Measurements from ENCODE around the gene SELENOO. TPM values are rescaled to one million over a fixed set of nuclear protein-coding genes. Genes with fewer than 3 reads are reported as not detected.

SELENOO gene
- total RNA-seq, 2 experiments from 2014 or later: 34.0 to 44.2 TPM

DNA sequence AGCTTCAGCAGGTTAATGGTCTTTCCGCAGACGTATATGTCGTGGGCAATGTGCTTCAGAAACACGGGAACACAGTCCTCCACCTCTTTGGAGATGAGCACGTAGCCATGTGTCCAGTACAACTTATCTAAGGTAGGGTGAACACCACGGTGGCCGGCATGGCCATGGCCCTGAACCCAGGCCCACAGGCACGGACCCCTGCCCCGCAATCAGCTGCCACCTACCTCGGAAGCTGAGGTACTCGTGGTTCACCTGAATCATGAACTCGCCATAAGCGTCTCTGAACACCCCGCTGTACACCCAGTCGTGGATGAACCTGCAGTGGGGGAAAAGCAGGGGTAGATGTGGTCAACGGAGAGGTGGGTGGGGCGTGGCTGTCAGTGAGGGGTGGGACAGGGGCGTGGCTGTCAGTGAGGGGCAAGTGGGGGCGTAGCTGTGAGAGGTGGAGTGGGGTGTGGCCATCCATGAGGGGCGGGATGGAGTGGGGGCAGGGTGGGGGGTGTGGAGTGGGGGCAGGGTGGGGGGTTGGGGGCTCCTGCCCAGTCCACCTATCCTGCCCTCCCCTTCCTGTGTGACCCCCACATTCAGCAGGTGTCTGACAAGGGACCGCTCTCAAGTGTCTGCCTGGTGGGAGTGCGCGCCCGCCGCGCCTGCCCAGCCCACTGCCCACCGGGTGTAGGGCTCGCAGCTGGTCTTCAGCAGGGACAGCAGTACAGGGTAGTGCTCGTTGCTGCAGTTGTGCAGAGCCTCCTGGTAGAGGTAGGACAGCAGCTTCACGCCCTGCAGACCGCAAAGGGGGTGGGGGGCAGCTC, 25.5 kb downstream of the SELENOO start:
- Histone ChIP-seq H4K20me1 (ENCODE audit: insufficient read depth, low read length) (no peaks in the 10 kb centered on the region), H3K36me3 (ENCODE audit: insufficient read depth, low read length) (peaks cover 56% of the 10 kb centered on the region), H3K9me2 (ENCODE audit: insufficient read depth, low read length) (no peaks in the 10 kb centered on the region), H3K27ac (ENCODE audit: low read depth, low read length, poor library complexity, severe bottlenecking) (no peak overlapping the region), H3K4me3 (ENCODE audit: low read depth, low read length, poor library complexity, severe bottlenecking) (no peak overlapping the region), H2AFZ (ENCODE audit: low read length) (no peak overlapping the region), H3K9me3 (ENCODE audit: low read length) (no peaks in the 10 kb centered on the region), H3K4me1 (ENCODE audit: insufficient read depth, low read length, poor library complexity, severe bottlenecking) (no peaks in the 10 kb centered on the region), H3K79me2 (ENCODE audit: insufficient read depth, low read depth, low read length) (no peaks in the 10 kb centered on the region), H3K4me2 (ENCODE audit: low read length) (no peak overlapping the region)
- no peak for TF ChIP-seq CTCF (conservative IDR thresholded peaks at IDR 0.05; ENCODE audit: low read length)
- no peak for TF ChIP-seq EZH2phosphoT487 (IDR thresholded peaks at IDR 0.05; ENCODE audit: borderline replicate concordance, low read depth, low read length)
- ChIA-PET POLR2A (no interaction called here), CTCF (ENCODE audit: unreplicated experiment) (no interaction called here)
- DNase-seq (ENCODE audit: low spot score): no peak
- BruUV-seq (replicated peaks): no TSS peak
- intact Hi-C loops (cut with micrococcal nuclease; ENCODE audit: unreplicated experiment): no loop called here

DNA sequence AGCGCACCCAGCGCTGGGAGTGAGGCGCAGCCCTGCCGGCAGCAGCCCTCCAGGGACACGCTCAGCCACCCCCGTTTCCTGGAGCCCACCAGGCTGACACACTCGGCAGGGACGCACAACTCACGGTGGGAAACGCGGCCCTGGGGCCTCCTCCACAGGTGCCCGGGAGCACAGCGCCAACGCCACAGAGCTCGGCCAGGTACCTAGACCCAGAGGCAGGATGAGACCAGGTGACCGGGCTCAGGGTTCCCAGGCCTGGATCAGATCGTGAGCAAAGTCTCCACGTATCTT, 26.0 kb downstream of the SELENOO start:
- peaks cover 51% of the 10 kb centered on the region for H3K36me3 ChIP-seq (ENCODE audit: insufficient read depth, low read length)
- no peak for DNase-seq (ENCODE audit: low spot score)

More for the DNA sequence above, 26.0 kb downstream of the SELENOO start:
- ChIA-PET CTCF (ENCODE audit: unreplicated experiment) (no interaction called here), POLR2A (no interaction called here)
- H3K9me3 ChIP-seq (ENCODE audit: low read length): no peaks in the 10 kb centered on the region
- BruUV-seq (replicated peaks): no TSS peak
- no peaks in the 10 kb centered on the region for H3K79me2 ChIP-seq (ENCODE audit: insufficient read depth, low read depth, low read length)
- TF ChIP-seq CTCF (conservative IDR thresholded peaks at IDR 0.05; ENCODE audit: low read length) (no peak), EZH2phosphoT487 (IDR thresholded peaks at IDR 0.05; ENCODE audit: borderline replicate concordance, low read depth, low read length) (no peak)
- H3K9me2 ChIP-seq (ENCODE audit: insufficient read depth, low read length): no peaks in the 10 kb centered on the region
- H3K4me3 ChIP-seq (ENCODE audit: low read depth, low read length, poor library complexity, severe bottlenecking): no peak overlapping the region
- no peaks in the 10 kb centered on the region for H3K4me1 ChIP-seq (ENCODE audit: insufficient read depth, low read length, poor library complexity, severe bottlenecking)
- intact Hi-C loops (cut with micrococcal nuclease; ENCODE audit: unreplicated experiment): no loop called here
- no peak overlapping the region for H3K4me2 ChIP-seq (ENCODE audit: low read length)
- H3K27ac ChIP-seq (ENCODE audit: low read depth, low read length, poor library complexity, severe bottlenecking): no peak overlapping the region
- H2AFZ ChIP-seq (ENCODE audit: low read length): no peak overlapping the region
- no peaks in the 10 kb centered on the region for H4K20me1 ChIP-seq (ENCODE audit: insufficient read depth, low read length)

Measured in OCI-LY7 (cell line).